NCI-H2029 (cell line): ENCODE measurements around the gene ANO6.
A peak's percentile ranks its signal among the peaks of the same experiment; 100 is the strongest.

Experiments used
- DNase-seq: peaks from one replicate; lab custom pipeline; 2025; lab: John Stamatoyannopoulos, UW

ANO6 gene

DNA sequence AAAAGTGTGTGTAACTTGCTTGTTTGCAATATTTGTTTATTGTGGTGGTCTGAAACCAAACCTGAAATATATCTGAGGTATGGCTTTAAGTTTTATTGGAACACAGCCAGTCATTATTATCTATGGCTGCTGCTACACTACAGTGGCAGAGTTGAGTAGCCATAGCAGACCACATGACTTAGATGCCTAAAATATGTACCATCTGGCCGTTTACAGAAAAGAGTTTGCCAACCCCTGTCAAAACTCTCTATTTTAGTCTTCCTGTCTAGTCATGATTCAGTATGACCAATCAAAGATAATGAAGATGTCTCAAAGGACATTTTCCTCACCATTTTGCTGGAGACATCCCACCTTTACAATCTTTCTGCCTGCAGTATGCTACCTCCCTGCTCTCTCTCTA is 242.3 kb downstream of the ANO6 start:
- no peak for DNase-seq

DNA sequence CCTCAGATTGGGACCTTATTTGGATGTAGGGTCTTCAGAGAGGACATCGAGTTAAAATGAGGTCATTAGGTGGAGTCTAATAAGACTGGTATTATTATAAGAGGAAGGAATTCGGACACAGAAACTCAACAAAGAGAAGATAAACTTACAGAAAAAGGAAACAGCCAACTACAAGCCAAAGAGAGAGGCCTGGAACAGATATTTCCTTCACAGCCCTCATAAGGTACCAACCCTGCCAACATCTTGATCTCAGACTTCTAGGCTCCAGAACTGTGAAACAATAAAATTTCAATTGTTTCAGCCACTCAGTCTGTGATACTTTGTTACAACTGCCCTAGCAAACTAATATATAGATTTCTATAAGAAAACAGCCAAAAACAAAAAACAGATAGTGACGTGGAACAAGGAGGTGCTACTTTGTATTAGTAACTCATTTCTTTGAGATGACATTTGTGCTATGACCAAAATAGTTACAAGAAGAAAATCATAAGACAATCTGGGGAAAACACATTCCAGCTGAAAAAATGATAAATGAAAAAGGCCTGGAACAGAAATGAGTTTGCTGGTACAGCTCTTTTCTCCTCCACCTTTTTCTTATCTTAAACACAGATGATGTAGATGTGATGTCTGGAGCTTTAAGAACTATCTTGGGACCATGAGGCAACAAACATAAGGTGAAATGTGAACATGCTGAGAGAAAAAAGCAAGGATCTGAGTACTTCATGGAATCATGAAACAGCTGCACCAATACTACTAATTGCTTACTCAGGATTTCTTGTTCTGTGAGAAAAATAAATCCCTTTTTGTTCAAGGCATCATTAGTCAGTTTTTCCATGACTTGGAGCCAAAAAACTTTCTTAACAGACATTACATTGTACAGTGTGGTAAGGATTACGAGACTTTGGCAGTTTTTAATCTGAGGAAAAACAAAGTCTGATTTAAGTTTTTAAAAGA is 243.2 kb downstream of the ANO6 start:
- DNase-seq: no peak

DNA sequence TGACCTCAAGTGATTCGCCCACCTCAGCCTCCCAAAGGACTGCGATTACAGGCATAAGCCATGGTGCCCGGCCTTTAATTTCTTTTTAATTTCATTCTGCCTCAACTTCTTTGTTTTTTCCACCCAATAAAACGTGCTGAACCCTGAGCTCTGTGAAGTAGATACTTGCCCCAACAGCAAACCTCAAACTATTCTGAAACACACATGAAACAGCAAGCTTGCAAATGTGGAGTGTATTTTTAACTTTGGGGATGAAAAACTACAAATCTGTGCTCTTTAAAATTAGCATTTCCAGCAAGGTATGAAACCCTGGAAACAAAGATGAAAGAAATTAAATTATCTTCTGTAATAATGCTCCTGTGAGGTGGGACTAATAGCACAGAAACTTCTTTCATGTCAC is 246.6 kb downstream of the ANO6 start:
- no peak for DNase-seq

- no peak for DNase-seq
Observed at GRCh38 chr12:45464699-45465098, 248.8 kb downstream of the ANO6 start.

DNA sequence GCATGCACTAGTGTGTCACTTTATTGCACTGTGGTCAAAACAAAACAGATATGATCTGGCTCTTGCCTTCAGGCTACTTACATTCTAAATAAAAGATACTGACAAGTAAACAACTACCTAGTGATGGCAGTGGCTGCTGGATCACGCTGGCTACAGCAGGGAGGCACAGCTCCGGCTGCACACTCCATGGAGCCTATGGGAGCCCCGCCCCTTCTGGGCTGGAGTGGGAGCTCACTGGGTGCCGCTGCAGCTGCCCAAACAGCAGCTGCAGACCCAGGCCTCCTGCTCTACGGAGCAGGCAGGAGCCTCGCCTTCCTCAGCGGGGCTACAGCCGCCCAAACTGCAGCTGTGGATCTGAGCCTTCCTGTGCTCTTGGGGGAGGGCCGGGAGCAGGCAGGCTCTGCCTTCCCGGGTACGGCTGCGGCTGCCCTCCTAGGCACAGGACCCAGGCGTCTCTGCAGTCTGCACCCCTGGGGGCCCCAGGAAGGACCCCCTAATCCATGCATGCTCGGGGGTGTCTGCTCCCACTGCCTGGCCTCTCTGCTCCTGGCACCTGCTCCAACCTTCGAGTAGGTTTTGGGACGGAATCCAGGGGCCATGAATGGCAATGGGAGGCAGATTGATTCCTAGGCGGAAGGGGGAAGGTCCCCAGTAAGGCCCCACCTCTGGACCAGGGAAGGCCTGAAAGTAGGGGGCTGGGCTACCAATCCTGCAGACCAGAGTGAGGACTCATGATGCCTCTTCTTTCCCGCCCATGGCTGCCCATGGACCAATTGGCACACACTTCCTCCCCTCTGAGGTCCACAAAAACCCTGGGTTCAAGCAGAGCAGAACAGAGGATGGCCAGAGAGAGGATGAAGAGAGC is 253.1 kb downstream of the ANO6 start:
- peak; percentile 11 for DNase-seq

- DNase-seq: no peak
Observed at GRCh38 chr12:45469902-45470301, 254.0 kb downstream of the ANO6 start.

DNA sequence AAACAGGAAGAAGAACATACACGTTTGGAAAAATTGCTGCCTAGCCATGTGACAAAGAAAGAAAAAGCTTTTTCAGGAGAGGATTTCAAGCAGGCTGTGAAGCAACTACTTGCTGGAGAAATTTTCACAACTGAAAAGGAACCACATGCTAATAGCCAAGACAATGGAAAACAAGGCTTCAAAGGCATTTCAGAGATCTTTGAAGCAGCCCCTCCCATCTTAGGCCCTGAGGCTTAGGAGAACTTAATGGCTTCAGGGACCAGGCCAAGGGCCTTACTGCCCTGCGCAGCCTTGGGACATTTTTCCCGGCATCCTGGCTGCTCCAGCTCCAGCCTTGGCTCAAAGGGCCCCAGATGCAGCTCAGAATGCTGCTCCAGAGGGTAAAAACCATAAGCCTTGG is 257.7 kb downstream of the ANO6 start:
- no peak for DNase-seq

DNA sequence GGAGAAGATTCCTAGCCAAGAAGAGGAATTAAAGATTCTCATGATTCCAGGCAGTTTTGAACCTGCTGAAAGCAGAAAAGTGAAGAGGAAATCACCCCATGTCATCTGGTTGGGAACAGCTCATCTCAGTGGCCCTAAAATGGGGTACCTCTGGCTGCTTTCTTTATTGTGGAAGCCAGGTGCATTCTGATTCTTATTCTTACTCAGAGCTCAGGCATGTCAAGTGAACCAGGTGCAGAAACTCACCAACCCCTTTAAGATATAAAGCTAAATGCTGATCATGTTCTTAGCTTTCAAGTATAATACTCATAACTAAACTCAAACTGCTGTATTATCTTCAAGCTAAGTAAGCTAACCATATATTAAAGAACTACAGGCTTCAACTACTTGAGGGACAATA is 259.7 kb downstream of the ANO6 start:
- no peak for DNase-seq

GRCh38 chr12:45477526-45477925 is 261.6 kb downstream of the ANO6 start:
- DNase-seq: no peak

- no peak for DNase-seq
Observed at GRCh38 chr12:45478931-45479330, 263.0 kb downstream of the ANO6 start.

DNA sequence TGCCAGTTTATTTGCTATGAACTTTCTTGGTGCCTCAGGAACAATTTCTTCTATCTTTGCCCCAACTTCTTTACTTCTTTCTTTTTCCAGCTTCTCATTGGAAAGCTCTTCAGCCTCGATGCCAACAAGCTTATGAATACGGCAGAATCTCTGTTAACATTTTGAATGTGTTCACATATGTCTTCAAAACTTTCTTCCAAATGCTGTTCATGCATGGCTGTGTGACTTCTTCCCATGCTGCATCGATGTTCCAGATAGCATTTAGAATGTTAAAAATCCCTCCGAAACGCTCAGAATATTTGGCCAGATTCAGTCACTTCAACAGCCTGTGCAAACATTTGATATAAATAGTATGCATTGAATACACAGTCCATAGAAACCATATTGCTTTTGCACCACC is 265.9 kb downstream of the ANO6 start:
- DNase-seq: no peak

DNA sequence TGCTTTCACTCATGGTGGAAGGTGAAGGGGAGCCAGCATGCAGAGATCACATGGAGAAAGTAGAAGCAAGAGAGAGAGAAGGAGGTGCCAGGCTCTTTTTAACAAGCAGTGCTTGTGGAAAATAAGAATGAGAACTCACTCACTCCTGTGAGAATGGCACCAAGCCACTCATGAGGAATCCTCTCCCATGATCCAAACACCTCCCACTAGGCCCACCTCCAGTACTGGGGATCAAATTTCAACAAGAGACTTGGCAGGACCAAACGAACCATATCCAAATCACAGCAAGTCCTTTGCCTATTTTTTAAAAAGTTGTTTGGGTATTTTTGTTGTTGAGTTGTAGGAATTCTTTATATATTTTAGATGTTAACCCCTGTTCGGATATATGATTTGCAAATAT is 267.7 kb downstream of the ANO6 start:
- DNase-seq: no peak
